GM12878 (cell line): Measurements from ENCODE around the gene NPM3. TPM values are rescaled to one million over a fixed set of nuclear protein-coding genes. Genes with fewer than 3 reads are reported as not detected.

Source experiments
- ATAC-seq: fragments of 200-7000 bp; cut with Tn5 transposase; 3 replicates; pipeline ENCODE4 v1.9.1; 2020; ENCODE audit warnings: mild to moderate bottlenecking, moderate library complexity
- BruUV-seq: library from RNA; stranded (reverse); fragments of 400-500 nt; replicated peaks from 2 replicates; lab custom pipeline; 2021; lab: Mats Ljungman, UMichigan
- CTCF ChIA-PET: fragments of 300-600 bp; sonication (Branson Sonifier 250); formaldehyde crosslinking; extraction: SDS; loops from one replicate; lab custom pipeline; 2021; ENCODE audit warnings: inconsistent platforms; lab: Yijun Ruan, JAX
- POLR2A ChIA-PET: fragments of 350-600 bp; formaldehyde crosslinking; extraction: SDS; loops from one replicate; lab custom pipeline; 2021; ENCODE audit warnings: inconsistent platforms; lab: Charles Lee
- RAD21 ChIA-PET: fragments of 300-600 bp; sonication (Branson Sonifier 250); formaldehyde crosslinking; loops from one replicate; lab custom pipeline; 2023; ENCODE audit warnings: antibody characterized with exemption; ENCODE audit not compliant: unreplicated experiment; lab: Charles Lee
- SMC1A ChIA-PET: fragments of 300-600 bp; sonication (Branson Sonifier 250); formaldehyde crosslinking; loops from one replicate; lab custom pipeline; 2023; ENCODE audit not compliant: unreplicated experiment, uncharacterized antibody; lab: Charles Lee
- DNase-seq: peaks from one replicate; pipeline ENCODE4 v3.0.0-alpha.2; 2011; ENCODE audit warnings: low read depth, low spot score
- FAIRE-seq: peaks from 3 replicates; lab custom pipeline; 2011; peaks lifted over from hg19 to GRCh38; lab: Jason Lieb, UNC
- H2AFZ ChIP-seq: 2 replicates; pipeline ENCODE4 v1.6.0; 2011; ENCODE audit warnings: low read depth, low read length, control low read depth; ENCODE audit not compliant: control insufficient read depth
- H3K27ac ChIP-seq: 2 replicates; pipeline ENCODE4 v1.5.1; 2011; ENCODE audit warnings: control low read depth; ENCODE audit not compliant: control insufficient read depth, insufficient read depth
- H3K27me3 ChIP-seq, 2 experiments: replicated peaks in 1 of 2; 2 replicates each; pipeline versions ENCODE4 v1.6.0 to v1.6.1; 2011; ENCODE audit warnings: low read length in 1 of 2; ENCODE audit not compliant: control insufficient read depth in 2 of 2, insufficient read depth in 2 of 2
- H3K36me3 ChIP-seq, 2 experiments: 2 replicates each; pipeline ENCODE4 v1.5.1; 2011; ENCODE audit warnings: low read length in 1 of 2; ENCODE audit not compliant: control insufficient read depth in 2 of 2, insufficient read depth in 2 of 2
- H3K4me1 ChIP-seq: 2 replicates; pipeline ENCODE4 v1.6.1; 2011; ENCODE audit warnings: mild to moderate bottlenecking, low read length, moderate library complexity, mixed read lengths; ENCODE audit not compliant: control insufficient read depth, insufficient read depth
- H3K4me2 ChIP-seq: 2 replicates; pipeline ENCODE4 v1.6.0; 2011; ENCODE audit warnings: control low read depth; ENCODE audit not compliant: control insufficient read depth, insufficient read depth
- H3K4me3 ChIP-seq: fragments of 200-600 bp; sonication (generic); 2 replicates; pipeline ENCODE4 v1.5.1; 2016
- H3K79me2 ChIP-seq: 2 replicates; pipeline ENCODE4 v1.6.0; 2011; ENCODE audit warnings: low read length; ENCODE audit not compliant: control insufficient read depth, insufficient read depth
- H3K9ac ChIP-seq: 2 replicates; pipeline ENCODE4 v1.8.0; 2011; ENCODE audit warnings: low read length, control low read depth, mixed read lengths; ENCODE audit not compliant: control insufficient read depth, insufficient read depth
- H3K9me3 ChIP-seq: replicated peaks from 3 replicates; pipeline ENCODE4 v1.5.1; 2011; ENCODE audit warnings: mild to moderate bottlenecking, low read length; ENCODE audit not compliant: control insufficient read depth, insufficient read depth
- H4K20me1 ChIP-seq: 2 replicates; pipeline ENCODE4 v1.6.0; 2011; ENCODE audit not compliant: control insufficient read depth, insufficient read depth
- CHD1 ChIP-seq: IDR thresholded peaks from 2 replicates; pipeline ENCODE4 v1.6.1; 2012; ENCODE audit warnings: low read depth, low read length, improper control_type of control experiment
- CUX1 ChIP-seq: IDR thresholded peaks from 2 replicates; pipeline ENCODE4 v1.6.1; 2012; ENCODE audit warnings: improper control_type of control experiment, low read depth, low read length; ENCODE audit not compliant: insufficient replicate concordance
- EP300 ChIP-seq, 2 experiments: fragments of 150-350 bp in 1 of 2; IDR thresholded peaks; 2 replicates each; pipeline ENCODE4 v1.6.1; 2011 to 2012; ENCODE audit warnings: low read depth in 2 of 2, low read length in 2 of 2, borderline replicate concordance in 1 of 2, improper control_type of control experiment in 1 of 2, inconsistent platforms in 1 of 2; ENCODE audit not compliant: control insufficient read depth in 1 of 2
- ESRRA ChIP-seq: IDR thresholded peaks from 2 replicates; pipeline ENCODE4 v1.6.1; 2012; ENCODE audit warnings: mild to moderate bottlenecking, low read length, improper control_type of control experiment
- GABPA ChIP-seq: IDR thresholded peaks from 2 replicates; pipeline ENCODE4 v1.6.1; 2014; ENCODE audit warnings: antibody characterized with exemption, low read depth, mild to moderate bottlenecking, inconsistent platforms
- MTA2 ChIP-seq: fragments of 450-650 bp; IDR thresholded peaks from 2 replicates; pipeline ENCODE4 v1.6.1; 2016; ENCODE audit warnings: low read depth, mild to moderate bottlenecking, moderate library complexity
- MTA3 ChIP-seq: IDR thresholded peaks from 2 replicates; pipeline ENCODE4 v1.6.1; 2012; ENCODE audit warnings: low read length, inconsistent platforms, borderline replicate concordance
- MYC ChIP-seq: IDR thresholded peaks from 2 replicates; pipeline ENCODE4 v1.6.1; 2011; ENCODE audit warnings: mild to moderate bottlenecking, low read length, moderate library complexity, inconsistent platforms; ENCODE audit not compliant: insufficient read depth, insufficient replicate concordance, insufficient read length, severe bottlenecking
- NRF1 ChIP-seq: conservative IDR thresholded peaks from 2 replicates; pipeline ENCODE4 v1.6.1; 2011; ENCODE audit warnings: mild to moderate bottlenecking, low read depth, low read length, improper control_type of control experiment
- POLR2AphosphoS2 ChIP-seq: IDR thresholded peaks from 2 replicates; pipeline ENCODE4 v1.6.1; 2011; ENCODE audit warnings: low read depth, mild to moderate bottlenecking, low read length, improper control_type of control experiment, moderate library complexity
- RAD51 ChIP-seq: fragments of 450-650 bp; IDR thresholded peaks from 2 replicates; pipeline ENCODE4 v1.6.1; 2016; ENCODE audit warnings: moderate library complexity, mild to moderate bottlenecking, inconsistent platforms
- SIN3A ChIP-seq: IDR thresholded peaks from 2 replicates; pipeline ENCODE4 v1.6.1; 2012; ENCODE audit warnings: low read depth, low read length, improper control_type of control experiment
- SUPT20H ChIP-seq: IDR thresholded peaks from 2 replicates; pipeline ENCODE4 v1.6.1; 2011; ENCODE audit warnings: low read depth, mild to moderate bottlenecking, low read length, moderate library complexity, borderline replicate concordance; ENCODE audit not compliant: control insufficient read depth
- TAF1 ChIP-seq: IDR thresholded peaks from 2 replicates; pipeline ENCODE4 v1.6.1; 2011; ENCODE audit warnings: mild to moderate bottlenecking, low read depth, low read length, borderline replicate concordance
- WGBS: methylation state at CpG from one replicate; pipeline ENCODE4 v1.1.6; 2016; ENCODE audit warnings: low lambda C conversion rate; ENCODE audit not compliant: insufficient replicate concordance, insufficient coverage; ENCODE audit errors: missing lambda C conversion rate; 5-methylcytosine and 5-hydroxymethylcytosine counted together
- in situ Hi-C: fragments of 300-500 bp; cut with MboI; formaldehyde crosslinking; loops from 9 replicates; pipeline ENCODE4 v1.14.3; 2018; ENCODE audit warnings: mixed read lengths
- intact Hi-C: fragments of 100-400 bp; cut with micrococcal nuclease; formaldehyde crosslinking; loops from one replicate; pipeline ENCODE4 v1.14.2; 2022; ENCODE audit not compliant: unreplicated experiment
- polyA plus RNA-seq, 11 experiments: library from polyadenylated mRNA; depleted of rRNA in 4 of 11; unstranded in 6 of 11; stranded (reverse) in 5 of 11; fragments of >200 nt; fragmentation: Nextera tagmentation in 4 of 11; fragmentation: Illumina TruSeq in 1 of 11; extraction: Ambion mirVana in 4 of 11; extraction: Trizol in 1 of 11; gene quantifications; 1 replicate in 1 of 11; 2 replicates in 10 of 11; pipeline versions ENCODE4 v1.2.1 to v1.2.3, GENCODE V29; 2011 to 2016; ENCODE audit warnings: inconsistent platforms in 2 of 11, missing spikeins in 2 of 11, low read depth in 1 of 11
- total RNA-seq, 4 experiments: library from RNA; depleted of rRNA in 3 of 4; stranded (reverse); fragments of >200 nt in 3 of 4; fragmentation: Illumina TruSeq in 1 of 4; extraction: Trizol in 1 of 4; gene quantifications; 2 replicates each; pipeline versions ENCODE4 v1.2.1 to v1.2.3, GENCODE V29; 2013 to 2021

NPM3 gene
- total and polyA plus RNA-seq, 10 of the 15 experiments (the other 5 are each of a cell fraction or from before 2014, with no cell fraction given): 13.0 to 171 (median 93.3) TPM

- FAIRE-seq (no peak), DNase-seq (no peak), ATAC-seq (no peak)
- Histone ChIP-seq H3K27me3 (no peaks in the 10 kb centered on the region), H3K79me2 (peaks cover 9% of the 10 kb centered on the region), H2AFZ (no peak overlapping the region), H3K27ac (no peak overlapping the region), H3K4me2 (no peak overlapping the region), H4K20me1 (no peaks in the 10 kb centered on the region; the same call in 1 of the 2 replicates), H3K4me1 (no peaks in the 10 kb centered on the region), H3K36me3 (peaks cover 8 to 53% of the 10 kb centered on the region in 2 experiments), H3K4me3 (no peak overlapping the region), H3K9me3 (no peaks in the 10 kb centered on the region), H3K9ac (no peak overlapping the region)
- ChIA-PET CTCF (interaction anchor here (0.7 to 2.5 kb wide), 7 partner anchors 13 to 304 kb away, joined by 3 to 14 read pairs (median 3); no protein-coding TSS in a partner anchor), RAD21 (interaction anchor here (0.7 to 1.6 kb wide), 5 partner anchors 8 to 195 kb away, joined by 3 to 6 read pairs (median 3); no protein-coding TSS in a partner anchor), SMC1A (interaction anchor here (1.2 to 1.8 kb wide), 4 partner anchors 14 to 213 kb away, joined by 3 to 5 read pairs (median 4); partner anchors contain the start of genes NPM3 and OGA), POLR2A (interaction anchor here (0.6 to 3.5 kb wide), 5 partner anchors 14 to 73 kb away, joined by 3 to 17 read pairs (median 3); partner anchors contain the start of gene NPM3)
- 81% methylated on average over 4 of the region's 4 CpGs for WGBS
- intact Hi-C loops: no loop called here
- TSS peak; percentile 32 for BruUV-seq
- in situ Hi-C loops: no loop called here
- TF ChIP-seq MTA3 (no peak), MYC (no peak), EP300 (IDR thresholded peaks at IDR 0.05; ENCODE audit: borderline replicate concordance in 1 of 2, control insufficient read depth in 1 of 2, low read depth in 2 of 2, low read length in 2 of 2) (no peak), ESRRA (no peak), NRF1 (no peak), RAD51 (no peak), CHD1 (no peak), TAF1 (no peak), SUPT20H (no peak), MTA2 (no peak), GABPA (no peak), POLR2AphosphoS2 (no peak), SIN3A (no peak), CUX1 (no peak)
Measured at GRCh38 chr10:101797403-101798059, 14.3 kb upstream of the NPM3 start.
